ENCODE results near the gene NPAS3. TPM values are rescaled to one million over a fixed set of nuclear protein-coding genes. Genes with fewer than 3 reads are reported as not detected.

Gene NPAS3
- total RNA-seq, 1 experiment from 2014 or later: not detected

- H3F3A ChIP-seq (ENCODE audit: insufficient read depth, low read depth): no peaks in the 10 kb centered on the region
- no peak overlapping the region for H3K4me3 ChIP-seq
- no peaks in the 10 kb centered on the region for H3K4me1 ChIP-seq (replicated peaks; ENCODE audit: insufficient read depth)
- BruUV-seq (replicated peaks): no TSS peak
- no peaks in the 10 kb centered on the region for H3K79me2 ChIP-seq (ENCODE audit: low read depth)
- no peak overlapping the region for H3K27ac ChIP-seq
- ChIA-PET CTCF (interaction anchor here (0.5 kb wide), 1 partner anchor 420 kb away, joined by 3 read pairs; no protein-coding TSS in a partner anchor), POLR2A (ENCODE audit: unreplicated experiment) (no interaction called here)
- TF ChIP-seq EZH2 (IDR thresholded peaks at IDR 0.05; ENCODE audit: low read depth): no peak
- TF ChIP-seq, protein P1, sequence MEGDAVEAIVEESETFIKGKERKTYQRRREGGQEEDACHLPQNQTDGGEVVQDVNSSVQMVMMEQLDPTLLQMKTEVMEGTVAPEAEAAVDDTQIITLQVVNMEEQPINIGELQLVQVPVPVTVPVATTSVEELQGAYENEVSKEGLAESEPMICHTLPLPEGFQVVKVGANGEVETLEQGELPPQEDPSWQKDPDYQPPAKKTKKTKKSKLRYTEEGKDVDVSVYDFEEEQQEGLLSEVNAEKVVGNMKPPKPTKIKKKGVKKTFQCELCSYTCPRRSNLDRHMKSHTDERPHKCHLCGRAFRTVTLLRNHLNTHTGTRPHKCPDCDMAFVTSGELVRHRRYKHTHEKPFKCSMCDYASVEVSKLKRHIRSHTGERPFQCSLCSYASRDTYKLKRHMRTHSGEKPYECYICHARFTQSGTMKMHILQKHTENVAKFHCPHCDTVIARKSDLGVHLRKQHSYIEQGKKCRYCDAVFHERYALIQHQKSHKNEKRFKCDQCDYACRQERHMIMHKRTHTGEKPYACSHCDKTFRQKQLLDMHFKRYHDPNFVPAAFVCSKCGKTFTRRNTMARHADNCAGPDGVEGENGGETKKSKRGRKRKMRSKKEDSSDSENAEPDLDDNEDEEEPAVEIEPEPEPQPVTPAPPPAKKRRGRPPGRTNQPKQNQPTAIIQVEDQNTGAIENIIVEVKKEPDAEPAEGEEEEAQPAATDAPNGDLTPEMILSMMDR (conservative IDR thresholded peaks at IDR 0.05): no peak
- no peak for DNase-seq
- H4K20me1 ChIP-seq (ENCODE audit: insufficient read depth): no peaks in the 10 kb centered on the region
- no peak overlapping the region for H2AFZ ChIP-seq
- no peak overlapping the region for H3K4me2 ChIP-seq
- no peaks in the 10 kb centered on the region for H3K36me3 ChIP-seq (ENCODE audit: low read depth)
- H3K9me3 ChIP-seq (ENCODE audit: insufficient read depth, low read depth): no peaks in the 10 kb centered on the region
- no peaks in the 10 kb centered on the region for H3K27me3 ChIP-seq (ENCODE audit: insufficient read depth, low read depth)
- H3K9me2 ChIP-seq (ENCODE audit: insufficient read depth): no peaks in the 10 kb centered on the region
- intact Hi-C loops (cut with micrococcal nuclease; ENCODE audit: unreplicated experiment): no loop called here
Measured at GRCh38 chr14:33773205-33774030, 834.7 kb downstream of the NPAS3 start.

DNA sequence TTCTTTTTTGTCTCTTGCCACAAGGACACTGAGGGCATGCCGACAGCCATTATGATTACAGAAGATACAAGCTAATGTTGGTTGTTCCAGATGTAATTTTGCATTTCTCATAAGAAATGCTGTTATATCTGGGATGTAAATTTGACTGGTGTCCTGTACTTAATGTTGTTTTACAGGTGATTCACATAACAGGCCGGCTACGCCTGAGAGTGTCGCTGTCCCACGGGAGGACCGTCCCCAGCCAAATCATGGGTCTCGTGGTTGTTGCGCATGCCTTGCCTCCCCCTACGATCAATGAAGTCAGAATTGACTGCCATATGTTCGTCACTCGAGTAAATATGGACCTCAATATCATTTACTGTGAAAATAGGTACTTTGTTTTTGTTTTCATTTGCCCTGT, 835.5 kb downstream of the NPAS3 start:
- intact Hi-C loops (cut with micrococcal nuclease; ENCODE audit: unreplicated experiment): no loop called here

GRCh38 chr14:33774723-33775470, 836.2 kb downstream of the NPAS3 start:
- Histone ChIP-seq H3K9me3 (ENCODE audit: insufficient read depth, low read depth) (no peaks in the 10 kb centered on the region), H3K27me3 (ENCODE audit: insufficient read depth, low read depth) (no peaks in the 10 kb centered on the region), H3K4me1 (replicated peaks; ENCODE audit: insufficient read depth) (no peaks in the 10 kb centered on the region), H3K79me2 (ENCODE audit: low read depth) (no peaks in the 10 kb centered on the region), H3K27ac (no peak overlapping the region), H3K9me2 (ENCODE audit: insufficient read depth) (no peaks in the 10 kb centered on the region), H3K4me2 (no peak overlapping the region), H2AFZ (no peak overlapping the region), H3K36me3 (ENCODE audit: low read depth) (no peaks in the 10 kb centered on the region), H4K20me1 (ENCODE audit: insufficient read depth) (no peaks in the 10 kb centered on the region), H3K4me3 (no peak overlapping the region), H3F3A (ENCODE audit: insufficient read depth, low read depth) (no peaks in the 10 kb centered on the region)
- intact Hi-C loops (cut with micrococcal nuclease; ENCODE audit: unreplicated experiment): no loop called here
- BruUV-seq (replicated peaks): no TSS peak
- POLR2A ChIA-PET (ENCODE audit: unreplicated experiment): interaction anchor here (0.6 kb wide), 1 partner anchor 1116 kb away, joined by 22 read pairs; no protein-coding TSS in a partner anchor
- no peak for TF ChIP-seq EZH2 (IDR thresholded peaks at IDR 0.05; ENCODE audit: low read depth)
- TF ChIP-seq, protein P1 (conservative IDR thresholded peaks at IDR 0.05): no peak
- no peak for DNase-seq
- CTCF ChIA-PET: no interaction called here

More for the DNA sequence above, 835.5 kb downstream of the NPAS3 start:
- Histone ChIP-seq H3K27ac (no peak overlapping the region), H3K79me2 (ENCODE audit: low read depth) (no peaks in the 10 kb centered on the region), H3K9me2 (ENCODE audit: insufficient read depth) (no peaks in the 10 kb centered on the region), H3K4me3 (no peak overlapping the region), H4K20me1 (ENCODE audit: insufficient read depth) (no peaks in the 10 kb centered on the region), H3K27me3 (ENCODE audit: insufficient read depth, low read depth) (no peaks in the 10 kb centered on the region), H2AFZ (no peak overlapping the region), H3K4me2 (no peak overlapping the region), H3K36me3 (ENCODE audit: low read depth) (no peaks in the 10 kb centered on the region), H3K9me3 (ENCODE audit: insufficient read depth, low read depth) (no peaks in the 10 kb centered on the region), H3F3A (ENCODE audit: insufficient read depth, low read depth) (no peaks in the 10 kb centered on the region), H3K4me1 (replicated peaks; ENCODE audit: insufficient read depth) (no peaks in the 10 kb centered on the region)
- TF ChIP-seq EZH2 (IDR thresholded peaks at IDR 0.05; ENCODE audit: low read depth): no peak
- TF ChIP-seq, protein P1 (conservative IDR thresholded peaks at IDR 0.05): no peak
- ChIA-PET POLR2A (ENCODE audit: unreplicated experiment) (interaction anchor here (0.6 kb wide), 1 partner anchor 1115 kb away, joined by 22 read pairs; no protein-coding TSS in a partner anchor), CTCF (no interaction called here)
- no TSS peak for BruUV-seq (replicated peaks)
- DNase-seq: no peak
